Epithelial cell of proximal tubule (primary cell): ENCODE data around the gene PTPRN2. TPM values are rescaled to one million over a fixed set of nuclear protein-coding genes. Genes with fewer than 3 reads are reported as not detected.
"Not testable (repeated sequence)": the region's sequence is repeated elsewhere in the genome, so short reads cannot be mapped to it uniquely, and the experiment has no call there.

Experiments used
- DNase-seq: peaks from one replicate; pipeline ENCODE4 v3.0.0-alpha.2; 2011; ENCODE audit warnings: low read depth
- H3K4me3 ChIP-seq: 2 replicates; pipeline ENCODE4 v1.5.1; 2011; ENCODE audit warnings: low read depth, mild to moderate bottlenecking, low read length
- CTCF ChIP-seq: conservative IDR thresholded peaks from 2 replicates; pipeline ENCODE4 v1.5.1; 2012; ENCODE audit warnings: low read depth, mild to moderate bottlenecking, low read length
- total RNA-seq: library from RNA; depleted of rRNA; stranded (reverse); fragments of >200 nt; gene quantifications from 2 replicates; pipeline ENCODE4 v1.2.3, GENCODE V29; 2015

The PTPRN2 gene
- total RNA-seq, 1 donor from 2014 or later: 2.8 TPM

DNA sequence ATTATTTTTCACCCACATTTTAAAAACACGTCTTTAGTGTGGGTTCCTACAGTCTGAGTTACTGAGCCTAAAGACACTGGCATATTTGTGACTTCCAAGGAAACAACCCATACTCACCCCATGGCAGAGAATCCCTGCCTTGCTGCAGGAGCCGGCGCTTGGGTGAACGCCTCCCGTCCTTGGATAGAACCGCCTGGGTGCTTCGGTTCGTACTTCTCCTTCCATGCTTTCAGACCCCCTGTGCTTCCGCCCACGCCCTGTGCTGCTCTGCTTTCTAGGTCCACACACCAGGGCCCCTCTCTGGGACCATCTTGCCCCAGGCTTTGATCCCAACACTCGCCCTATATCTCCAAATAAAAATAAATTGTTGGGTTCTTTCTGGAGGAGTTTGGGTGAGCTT is 125.8 kb downstream of the PTPRN2 start:
- TF ChIP-seq CTCF: no peak
- no peak overlapping the region for H3K4me3 ChIP-seq
- DNase-seq: no peak

GRCh38 chr7:158460665-158461064 is 127.0 kb downstream of the PTPRN2 start:
- TF ChIP-seq CTCF: no peak
- H3K4me3 ChIP-seq: no peak overlapping the region
- no peak for DNase-seq

- no peak for TF ChIP-seq CTCF
- no peak for DNase-seq
These were observed 128.8 kb downstream of the PTPRN2 start for GRCh38 chr7:158458716-158459282.

DNA sequence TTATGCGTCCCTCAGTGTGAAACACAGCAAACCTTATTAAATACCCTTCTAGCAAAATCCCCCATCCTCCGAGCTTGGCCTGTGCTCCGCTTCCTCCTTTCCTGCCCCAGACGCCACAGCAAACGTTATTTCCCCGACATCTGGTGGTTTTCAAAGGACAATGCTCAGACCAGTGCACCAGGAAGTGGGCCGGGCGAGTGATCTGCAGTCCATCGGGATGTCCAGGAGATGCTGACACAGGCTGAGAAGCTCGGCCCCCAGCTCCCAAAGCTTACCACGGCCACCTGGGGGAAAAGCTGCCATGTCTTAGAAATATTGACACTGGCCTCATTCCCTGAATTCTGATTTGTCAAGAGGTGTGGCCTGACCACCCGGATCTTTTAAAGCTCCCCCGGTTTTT is 129.5 kb downstream of the PTPRN2 start:
- H3K4me3 ChIP-seq: no peak overlapping the region
- TF ChIP-seq CTCF: no peak
- no peak for DNase-seq

More at GRCh38 chr7:158458716-158459282, 128.8 kb downstream of the PTPRN2 start:
- no peak overlapping the region for H3K4me3 ChIP-seq

DNA sequence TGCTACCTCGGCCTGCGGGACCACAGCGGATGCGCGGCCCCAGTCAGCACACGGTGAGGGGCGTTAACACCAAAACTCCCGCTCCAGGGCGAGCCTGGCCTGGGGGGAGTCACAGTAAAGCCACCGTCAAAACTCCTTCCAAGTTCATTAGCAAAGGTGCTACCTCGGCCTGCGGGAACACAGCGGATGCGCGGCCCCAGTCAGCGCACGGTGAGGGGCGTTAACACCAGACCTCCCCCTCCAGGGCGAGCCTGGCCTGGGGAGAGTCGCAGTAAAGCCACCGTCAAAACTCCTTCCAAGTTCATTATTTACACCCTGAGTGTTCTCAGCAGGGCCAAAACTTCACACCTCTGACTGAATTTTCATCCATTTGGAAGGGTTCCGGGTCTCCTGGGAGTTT is 130.0 kb downstream of the PTPRN2 start:
- not testable (repeated sequence) for DNase-seq, H3K4me3 ChIP-seq

DNA sequence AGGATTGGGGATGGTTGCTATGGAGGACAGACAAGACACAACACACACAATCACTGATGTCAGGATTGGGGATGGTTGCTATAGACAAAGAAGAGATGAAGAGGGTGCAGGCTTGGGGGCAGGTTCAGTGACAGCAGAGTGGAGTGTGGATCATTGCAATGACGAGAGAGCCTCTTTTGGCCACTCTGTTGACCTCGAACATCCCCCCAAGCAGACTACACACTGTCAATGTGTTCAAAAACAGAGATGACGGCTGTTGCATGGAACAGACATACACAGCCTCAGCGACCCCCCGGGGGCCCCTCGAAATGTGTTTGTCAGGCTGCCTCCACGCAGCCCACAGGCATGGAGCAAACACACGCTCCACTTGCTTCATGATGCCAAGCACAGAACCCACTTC is 133.0 kb downstream of the PTPRN2 start:
- H3K4me3 ChIP-seq: no peak overlapping the region
- no peak for DNase-seq
- no peak for TF ChIP-seq CTCF

- no peak overlapping the region for H3K4me3 ChIP-seq
- no peak for DNase-seq
- no peak for TF ChIP-seq CTCF
These were observed 134.0 kb downstream of the PTPRN2 start for GRCh38 chr7:158453663-158454062.
